GM12878 (cell line): ENCODE data around the gene CPT2. TPM values are rescaled to one million over a fixed set of nuclear protein-coding genes. Genes with fewer than 3 reads are reported as not detected.

Experiments used
- ATAC-seq: fragments of 200-7000 bp; cut with Tn5 transposase; 3 replicates; pipeline ENCODE4 v1.9.1; 2020; ENCODE audit warnings: mild to moderate bottlenecking, moderate library complexity
- BruUV-seq: library from RNA; stranded (reverse); fragments of 400-500 nt; replicated peaks from 2 replicates; lab custom pipeline; 2021; lab: Mats Ljungman, UMichigan
- CTCF ChIA-PET: fragments of 300-600 bp; sonication (Branson Sonifier 250); formaldehyde crosslinking; extraction: SDS; loops from one replicate; lab custom pipeline; 2021; ENCODE audit warnings: inconsistent platforms; lab: Yijun Ruan, JAX
- POLR2A ChIA-PET: fragments of 350-600 bp; formaldehyde crosslinking; extraction: SDS; loops from one replicate; lab custom pipeline; 2021; ENCODE audit warnings: inconsistent platforms; lab: Charles Lee
- RAD21 ChIA-PET: fragments of 300-600 bp; sonication (Branson Sonifier 250); formaldehyde crosslinking; loops from one replicate; lab custom pipeline; 2023; ENCODE audit warnings: antibody characterized with exemption; ENCODE audit not compliant: unreplicated experiment; lab: Charles Lee
- SMC1A ChIA-PET: fragments of 300-600 bp; sonication (Branson Sonifier 250); formaldehyde crosslinking; loops from one replicate; lab custom pipeline; 2023; ENCODE audit not compliant: unreplicated experiment, uncharacterized antibody; lab: Charles Lee
- DNase-seq: peaks from one replicate; pipeline ENCODE4 v3.0.0-alpha.2; 2011; ENCODE audit warnings: low read depth, low spot score
- FAIRE-seq: peaks from 3 replicates; lab custom pipeline; 2011; peaks lifted over from hg19 to GRCh38; lab: Jason Lieb, UNC
- H2AFZ ChIP-seq: 2 replicates; pipeline ENCODE4 v1.6.0; 2011; ENCODE audit warnings: low read depth, low read length, control low read depth; ENCODE audit not compliant: control insufficient read depth
- H3K27ac ChIP-seq: 2 replicates; pipeline ENCODE4 v1.5.1; 2011; ENCODE audit warnings: control low read depth; ENCODE audit not compliant: control insufficient read depth, insufficient read depth
- H3K27me3 ChIP-seq, 2 experiments: replicated peaks in 1 of 2; 2 replicates each; pipeline versions ENCODE4 v1.6.0 to v1.6.1; 2011; ENCODE audit warnings: low read length in 1 of 2; ENCODE audit not compliant: control insufficient read depth in 2 of 2, insufficient read depth in 2 of 2
- H3K36me3 ChIP-seq, 2 experiments: 2 replicates each; pipeline ENCODE4 v1.5.1; 2011; ENCODE audit warnings: low read length in 1 of 2; ENCODE audit not compliant: control insufficient read depth in 2 of 2, insufficient read depth in 2 of 2
- H3K4me1 ChIP-seq: 2 replicates; pipeline ENCODE4 v1.6.1; 2011; ENCODE audit warnings: mild to moderate bottlenecking, low read length, moderate library complexity, mixed read lengths; ENCODE audit not compliant: control insufficient read depth, insufficient read depth
- H3K4me2 ChIP-seq: 2 replicates; pipeline ENCODE4 v1.6.0; 2011; ENCODE audit warnings: control low read depth; ENCODE audit not compliant: control insufficient read depth, insufficient read depth
- H3K4me3 ChIP-seq: fragments of 200-600 bp; sonication (generic); 2 replicates; pipeline ENCODE4 v1.5.1; 2016
- H3K79me2 ChIP-seq: 2 replicates; pipeline ENCODE4 v1.6.0; 2011; ENCODE audit warnings: low read length; ENCODE audit not compliant: control insufficient read depth, insufficient read depth
- H3K9ac ChIP-seq: 2 replicates; pipeline ENCODE4 v1.8.0; 2011; ENCODE audit warnings: low read length, control low read depth, mixed read lengths; ENCODE audit not compliant: control insufficient read depth, insufficient read depth
- H3K9me3 ChIP-seq: replicated peaks from 3 replicates; pipeline ENCODE4 v1.5.1; 2011; ENCODE audit warnings: mild to moderate bottlenecking, low read length; ENCODE audit not compliant: control insufficient read depth, insufficient read depth
- H4K20me1 ChIP-seq: 2 replicates; pipeline ENCODE4 v1.6.0; 2011; ENCODE audit not compliant: control insufficient read depth, insufficient read depth
- BACH1 ChIP-seq: fragments of 450-650 bp; IDR thresholded peaks from 2 replicates; pipeline ENCODE4 v1.6.1; 2017; ENCODE audit warnings: mild to moderate bottlenecking, borderline replicate concordance
- EP300 ChIP-seq, 2 experiments: fragments of 150-350 bp in 1 of 2; IDR thresholded peaks; 2 replicates each; pipeline ENCODE4 v1.6.1; 2011 to 2012; ENCODE audit warnings: low read depth in 2 of 2, low read length in 2 of 2, borderline replicate concordance in 1 of 2, improper control_type of control experiment in 1 of 2, inconsistent platforms in 1 of 2; ENCODE audit not compliant: control insufficient read depth in 1 of 2
- HCFC1 ChIP-seq: fragments of 150-350 bp; IDR thresholded peaks from 2 replicates; pipeline ENCODE4 v1.6.1; 2014; ENCODE audit warnings: low read length
- MEF2B ChIP-seq: fragments of 450-650 bp; IDR thresholded peaks from 2 replicates; pipeline ENCODE4 v1.6.1; 2018; ENCODE audit warnings: mild to moderate bottlenecking, moderate library complexity; ENCODE audit not compliant: partially characterized antibody, poor library complexity, severe bottlenecking
- NR2C1 ChIP-seq: fragments of 450-650 bp; IDR thresholded peaks from 2 replicates; pipeline ENCODE4 v1.6.1; 2017; ENCODE audit warnings: antibody characterized with exemption, mild to moderate bottlenecking, moderate library complexity
- RAD21 ChIP-seq: IDR thresholded peaks from 2 replicates; pipeline ENCODE4 v1.6.1; 2011; ENCODE audit warnings: mild to moderate bottlenecking, low read depth, low read length, moderate library complexity; ENCODE audit not compliant: insufficient read depth
- SMARCA5 ChIP-seq: fragments of 450-650 bp; IDR thresholded peaks from 2 replicates; pipeline ENCODE4 v1.6.1; 2017; ENCODE audit warnings: mild to moderate bottlenecking
- WGBS: methylation state at CpG from one replicate; pipeline ENCODE4 v1.1.6; 2016; ENCODE audit warnings: low lambda C conversion rate; ENCODE audit not compliant: insufficient replicate concordance, insufficient coverage; ENCODE audit errors: missing lambda C conversion rate; 5-methylcytosine and 5-hydroxymethylcytosine counted together
- in situ Hi-C: fragments of 300-500 bp; cut with MboI; formaldehyde crosslinking; loops from 9 replicates; pipeline ENCODE4 v1.14.3; 2018; ENCODE audit warnings: mixed read lengths
- intact Hi-C: fragments of 100-400 bp; cut with micrococcal nuclease; formaldehyde crosslinking; loops from one replicate; pipeline ENCODE4 v1.14.2; 2022; ENCODE audit not compliant: unreplicated experiment
- polyA plus RNA-seq, 11 experiments: library from polyadenylated mRNA; depleted of rRNA in 4 of 11; unstranded in 6 of 11; stranded (reverse) in 5 of 11; fragments of >200 nt; fragmentation: Nextera tagmentation in 4 of 11; fragmentation: Illumina TruSeq in 1 of 11; extraction: Ambion mirVana in 4 of 11; extraction: Trizol in 1 of 11; gene quantifications; 1 replicate in 1 of 11; 2 replicates in 10 of 11; pipeline versions ENCODE4 v1.2.1 to v1.2.3, GENCODE V29; 2011 to 2016; ENCODE audit warnings: inconsistent platforms in 2 of 11, missing spikeins in 2 of 11, low read depth in 1 of 11
- total RNA-seq, 4 experiments: library from RNA; depleted of rRNA in 3 of 4; stranded (reverse); fragments of >200 nt in 3 of 4; fragmentation: Illumina TruSeq in 1 of 4; extraction: Trizol in 1 of 4; gene quantifications; 2 replicates each; pipeline versions ENCODE4 v1.2.1 to v1.2.3, GENCODE V29; 2013 to 2021
- TF ChIP-seq, protein P1 (sequence below): fragments of 450-650 bp; formaldehyde crosslinking; IDR thresholded peaks from 2 replicates; pipeline ENCODE4 v1.4.0; 2022; ENCODE audit warnings: mild to moderate bottlenecking, moderate library complexity
- TF ChIP-seq, protein P2 (sequence below), 3 experiments: IDR thresholded peaks in 2 of 3; conservative IDR thresholded peaks in 1 of 3; 2 replicates each; pipeline ENCODE4 v1.5.1; 2011; ENCODE audit warnings: low read depth in 3 of 3, low read length in 3 of 3, mild to moderate bottlenecking in 3 of 3, control low read depth in 2 of 3, moderate library complexity in 2 of 3, inconsistent platforms in 1 of 3, mixed read lengths in 1 of 3; ENCODE audit not compliant: control insufficient read depth in 2 of 3, insufficient read depth in 1 of 3; ENCODE audit errors: extremely low read depth in 1 of 3

Gene CPT2
- total and polyA plus RNA-seq, 10 of the 15 experiments (the other 5 are each of a cell fraction or from before 2014, with no cell fraction given): 10.1 to 36.2 (median 26.3) TPM

DNA sequence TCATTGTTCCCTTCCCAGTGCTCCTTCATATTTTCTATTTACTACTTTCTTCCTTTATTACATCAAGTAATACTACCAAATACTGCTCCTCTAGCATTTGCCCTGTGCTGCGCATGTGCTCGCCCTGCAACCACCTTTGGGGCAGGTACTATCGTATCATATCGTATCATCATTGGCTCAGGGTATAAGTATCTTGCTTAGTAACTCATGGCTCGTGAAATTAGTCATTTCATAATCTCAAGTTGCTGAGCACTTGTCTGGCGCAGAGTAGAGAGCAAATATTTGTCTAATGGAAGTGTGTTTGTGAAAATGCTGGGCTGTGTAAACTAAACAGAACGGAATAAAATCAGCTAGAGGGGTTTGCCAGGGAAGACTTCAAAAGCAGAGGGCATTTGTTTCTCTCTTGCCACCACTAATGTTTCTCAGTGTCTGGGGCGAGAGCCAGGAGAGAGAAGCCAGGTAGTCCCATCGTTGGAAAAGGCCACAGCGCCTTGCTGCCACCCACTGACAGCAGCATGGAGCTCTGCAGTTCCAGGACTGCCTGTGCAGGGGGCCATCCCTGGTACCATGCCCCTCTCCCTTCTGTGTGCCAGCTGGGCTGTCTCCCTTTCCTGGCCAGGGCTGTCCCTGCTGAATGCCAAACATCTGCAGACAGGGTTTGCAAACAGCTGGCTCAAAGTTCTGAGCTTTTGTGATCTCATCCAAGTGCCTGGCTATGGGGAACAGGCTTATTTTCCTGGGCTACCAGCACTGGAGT, 20.0 kb upstream of the CPT2 start:
- Histone ChIP-seq H3K36me3 (no peaks in the 10 kb centered on the region), H3K27me3 (no peaks in the 10 kb centered on the region; a peak in 1 of 4 replicates), H3K4me3 (no peak overlapping the region), H3K27ac (no peak overlapping the region), H3K79me2 (no peaks in the 10 kb centered on the region), H2AFZ (no peak overlapping the region), H3K9ac (no peak overlapping the region), H3K4me1 (no peaks in the 10 kb centered on the region; the same call in 1 of the 2 replicates), H3K9me3 (no peaks in the 10 kb centered on the region), H4K20me1 (no peaks in the 10 kb centered on the region), H3K4me2 (no peak overlapping the region)
- intact Hi-C loops (no loop called here), in situ Hi-C loops (loop anchor here (25.0 kb wide), 1 partner anchor 264 kb away; the partner anchor contains the start of gene ECHDC2)
- ATAC-seq: no peak
- FAIRE-seq: no peak
- SMC1A ChIA-PET: no interaction called here
- RAD21 ChIA-PET: no interaction called here
- TF ChIP-seq EP300 (IDR thresholded peaks at IDR 0.05; ENCODE audit: borderline replicate concordance in 1 of 2, control insufficient read depth in 1 of 2, low read depth in 2 of 2, low read length in 2 of 2) (no peak), HCFC1 (no peak), SMARCA5 (no peak)
- POLR2A ChIA-PET: no interaction called here
- no peak for DNase-seq
- CTCF ChIA-PET: interaction anchor here (1.3 kb wide), 1 partner anchor 10 kb away, joined by 5 read pairs; no protein-coding TSS in a partner anchor
- 19% methylated on average over 10 of the region's 10 CpGs for WGBS
- no TSS peak for BruUV-seq

DNA sequence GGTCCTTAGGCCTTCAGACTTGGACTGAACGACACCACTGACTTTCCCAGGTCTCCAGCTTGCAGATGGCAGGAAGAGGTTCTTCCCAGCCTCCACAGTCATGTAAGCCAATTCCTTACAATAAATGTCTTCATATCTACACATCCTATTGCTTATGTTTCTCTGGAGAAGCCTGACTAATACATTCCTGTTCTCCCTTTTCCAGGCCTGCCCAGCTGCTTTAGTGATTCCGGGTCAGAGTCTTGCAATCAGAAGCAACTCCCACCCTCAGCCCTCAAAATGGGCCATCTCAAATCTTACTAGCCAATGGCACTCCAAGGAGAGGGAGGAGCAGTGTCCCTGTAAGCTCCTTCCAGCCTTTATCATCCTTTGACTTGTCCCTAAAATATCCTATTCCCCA, 16.4 kb upstream of the CPT2 start:
- Histone ChIP-seq H3K4me2 (no peak overlapping the region), H3K36me3 (no peaks in the 10 kb centered on the region), H3K4me1 (no peaks in the 10 kb centered on the region), H3K27ac (no peak overlapping the region), H2AFZ (no peak overlapping the region), H4K20me1 (no peaks in the 10 kb centered on the region), H3K79me2 (no peaks in the 10 kb centered on the region), H3K27me3 (no peaks in the 10 kb centered on the region; a peak in 1 of 4 replicates), H3K4me3 (no peak overlapping the region), H3K9ac (no peak overlapping the region), H3K9me3 (no peaks in the 10 kb centered on the region; the same call in 2 of the 3 replicates)
- DNase-seq (no peak), FAIRE-seq (no peak), ATAC-seq (no peak)
- BruUV-seq: no TSS peak
- ChIA-PET POLR2A (interaction anchor here (1.5 to 2.1 kb wide), 2 partner anchors 13 to 259 kb away, joined by 4 to 7 read pairs; partner anchors contain the start of gene ECHDC2), RAD21 (no interaction called here), SMC1A (interaction anchor here (0.7 to 1.9 kb wide), 5 partner anchors 9 to 262 kb away, joined by 3 to 5 read pairs (median 3); no protein-coding TSS in a partner anchor), CTCF (interaction anchor here (0.6 to 4.2 kb wide), 11 partner anchors 9 to 349 kb away, joined by 3 to 32 read pairs (median 5); no protein-coding TSS in a partner anchor)
- 41% methylated on average over 2 of the region's 2 CpGs for WGBS
- in situ Hi-C loops: loop anchor here (25.0 kb wide), 1 partner anchor 268 kb away; the partner anchor contains the start of gene ECHDC2
- intact Hi-C loops: no loop called here
- TF ChIP-seq, protein P1, sequence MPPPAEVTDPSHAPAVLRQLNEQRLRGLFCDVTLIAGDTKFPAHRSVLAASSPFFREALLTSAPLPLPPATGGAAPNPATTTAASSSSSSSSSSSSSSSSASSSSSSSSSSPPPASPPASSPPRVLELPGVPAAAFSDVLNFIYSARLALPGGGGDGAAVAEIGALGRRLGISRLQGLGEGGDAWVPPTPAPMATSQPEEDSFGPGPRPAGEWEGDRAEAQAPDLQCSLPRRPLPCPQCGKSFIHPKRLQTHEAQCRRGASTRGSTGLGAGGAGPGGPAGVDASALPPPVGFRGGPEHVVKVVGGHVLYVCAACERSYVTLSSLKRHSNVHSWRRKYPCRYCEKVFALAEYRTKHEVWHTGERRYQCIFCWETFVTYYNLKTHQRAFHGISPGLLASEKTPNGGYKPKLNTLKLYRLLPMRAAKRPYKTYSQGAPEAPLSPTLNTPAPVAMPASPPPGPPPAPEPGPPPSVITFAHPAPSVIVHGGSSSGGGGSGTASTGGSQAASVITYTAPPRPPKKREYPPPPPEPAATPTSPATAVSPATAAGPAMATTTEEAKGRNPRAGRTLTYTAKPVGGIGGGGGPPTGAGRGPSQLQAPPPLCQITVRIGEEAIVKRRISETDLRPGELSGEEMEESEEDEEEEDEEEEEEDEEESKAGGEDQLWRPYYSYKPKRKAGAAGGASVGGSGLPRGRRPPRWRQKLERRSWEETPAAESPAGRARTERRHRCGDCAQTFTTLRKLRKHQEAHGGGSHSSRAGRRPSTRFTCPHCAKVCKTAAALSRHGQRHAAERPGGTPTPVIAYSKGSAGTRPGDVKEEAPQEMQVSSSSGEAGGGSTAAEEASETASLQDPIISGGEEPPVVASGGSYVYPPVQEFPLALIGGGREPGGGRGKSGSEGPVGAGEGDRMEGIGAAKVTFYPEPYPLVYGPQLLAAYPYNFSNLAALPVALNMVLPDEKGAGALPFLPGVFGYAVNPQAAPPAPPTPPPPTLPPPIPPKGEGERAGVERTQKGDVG (CRISPR knock-in tag): no peak
- TF ChIP-seq MEF2B (no peak), BACH1 (no peak), RAD21 (no peak), NR2C1 (no peak)
- TF ChIP-seq, protein P2, sequence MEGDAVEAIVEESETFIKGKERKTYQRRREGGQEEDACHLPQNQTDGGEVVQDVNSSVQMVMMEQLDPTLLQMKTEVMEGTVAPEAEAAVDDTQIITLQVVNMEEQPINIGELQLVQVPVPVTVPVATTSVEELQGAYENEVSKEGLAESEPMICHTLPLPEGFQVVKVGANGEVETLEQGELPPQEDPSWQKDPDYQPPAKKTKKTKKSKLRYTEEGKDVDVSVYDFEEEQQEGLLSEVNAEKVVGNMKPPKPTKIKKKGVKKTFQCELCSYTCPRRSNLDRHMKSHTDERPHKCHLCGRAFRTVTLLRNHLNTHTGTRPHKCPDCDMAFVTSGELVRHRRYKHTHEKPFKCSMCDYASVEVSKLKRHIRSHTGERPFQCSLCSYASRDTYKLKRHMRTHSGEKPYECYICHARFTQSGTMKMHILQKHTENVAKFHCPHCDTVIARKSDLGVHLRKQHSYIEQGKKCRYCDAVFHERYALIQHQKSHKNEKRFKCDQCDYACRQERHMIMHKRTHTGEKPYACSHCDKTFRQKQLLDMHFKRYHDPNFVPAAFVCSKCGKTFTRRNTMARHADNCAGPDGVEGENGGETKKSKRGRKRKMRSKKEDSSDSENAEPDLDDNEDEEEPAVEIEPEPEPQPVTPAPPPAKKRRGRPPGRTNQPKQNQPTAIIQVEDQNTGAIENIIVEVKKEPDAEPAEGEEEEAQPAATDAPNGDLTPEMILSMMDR (IDR thresholded peaks at IDR 0.05 in 2 of 3, conservative IDR thresholded peaks at IDR 0.05 in 1 of 3; ENCODE audit: control insufficient read depth in 2 of 3, extremely low read depth in 1 of 3, insufficient read depth in 1 of 3, low read depth in 3 of 3, low read length in 3 of 3): no peak
